Esophagus (tissue), 2 donors: ENCODE data around the gene DGKE. TPM values are rescaled to one million over a fixed set of nuclear protein-coding genes. Genes with fewer than 3 reads are reported as not detected.

Source experiments
- H3K27ac ChIP-seq, 2 donors: one replicate each; pipeline ENCODE4 v1.5.1; 2013; ENCODE audit warnings: low read depth in 2 of 2, mild to moderate bottlenecking in 2 of 2, inconsistent platforms in 1 of 2, low read length in 1 of 2, moderate library complexity in 1 of 2
- H3K27me3 ChIP-seq, 2 donors: one replicate each; pipeline ENCODE4 v1.6.1; 2013; ENCODE audit warnings: low read length in 2 of 2, control low read depth in 1 of 2, mild to moderate bottlenecking in 1 of 2; ENCODE audit not compliant: insufficient read depth in 2 of 2, control insufficient read depth in 1 of 2
- H3K36me3 ChIP-seq, 2 donors: one replicate each; pipeline ENCODE4 v1.6.1; 2013; ENCODE audit warnings: low read length in 1 of 2; ENCODE audit not compliant: control insufficient read depth in 2 of 2, insufficient read depth in 2 of 2
- H3K4me1 ChIP-seq, 2 donors: one replicate each; pipeline ENCODE4 v1.6.1; 2013; ENCODE audit warnings: low read length in 1 of 2; ENCODE audit not compliant: control insufficient read depth in 2 of 2, insufficient read depth in 2 of 2
- H3K4me3 ChIP-seq, 2 donors: one replicate each; pipeline ENCODE4 v1.5.1; 2013; ENCODE audit warnings: low read length in 2 of 2, mild to moderate bottlenecking in 2 of 2, low read depth in 1 of 2, moderate library complexity in 1 of 2
- H3K9me3 ChIP-seq, 2 donors: one replicate each; pipeline ENCODE4 v1.6.1; 2013; ENCODE audit warnings: mild to moderate bottlenecking in 2 of 2, low read depth in 1 of 2, low read length in 1 of 2, moderate library complexity in 1 of 2; ENCODE audit not compliant: control insufficient read depth in 2 of 2, insufficient read depth in 1 of 2
- WGBS, 2 donors: extraction: QIAGEN DNeasy Blood & Tissue Kit; methylation state at CpG; one replicate each; pipeline ENCODE4 v1.1.7; 2013; 5-methylcytosine and 5-hydroxymethylcytosine counted together
- polyA plus RNA-seq, 2 donors: library from polyadenylated mRNA; stranded (reverse); fragments of 200-250 nt; gene quantifications; one replicate each; pipeline ENCODE4 v1.2.3, GENCODE V29; 2013
- donor health status: healthy with polysubstance abuse.
- donor health status: Bipolar disorder and iron deficiency.

Gene DGKE
- polyA plus RNA-seq, 2 donors: 1.3 to 1.6 TPM

- H3K9me3 ChIP-seq: no peaks in the 10 kb centered on the region
- no peaks in the 10 kb centered on the region for H3K36me3 ChIP-seq
- no peaks in the 10 kb centered on the region for H3K4me1 ChIP-seq
- no peak overlapping the region for H3K27ac ChIP-seq
- H3K27me3 ChIP-seq: no peaks in the 10 kb centered on the region
- H3K4me3 ChIP-seq: no peak overlapping the region
- WGBS, 2 donors: 61 to 65% methylated on average over 5 of the region's 5 CpGs
These were observed 11.2 kb upstream of the DGKE start for GRCh38 chr17:56822725-56823124.

- 74 to 89% methylated on average over 2 of the region's 2 CpGs for WGBS, 2 donors
- H3K27ac ChIP-seq: no peak overlapping the region
- H3K27me3 ChIP-seq: no peaks in the 10 kb centered on the region
These were observed 10.1 kb upstream of the DGKE start for GRCh38 chr17:56823848-56824247.

GRCh38 chr17:56824503-56824902 is 9.4 kb upstream of the DGKE start:
- H3K27me3 ChIP-seq: no peaks in the 10 kb centered on the region
- no peak overlapping the region for H3K4me3 ChIP-seq
- 93 to 94% methylated on average over 1 of the region's 1 CpG for WGBS, 2 donors
- no peaks in the 10 kb centered on the region for H3K9me3 ChIP-seq
- no peak overlapping the region for H3K27ac ChIP-seq
- H3K36me3 ChIP-seq: no peaks in the 10 kb centered on the region
- H3K4me1 ChIP-seq: no peaks in the 10 kb centered on the region

More at GRCh38 chr17:56823848-56824247, 10.1 kb upstream of the DGKE start:
- no peak overlapping the region for H3K4me3 ChIP-seq
- no peaks in the 10 kb centered on the region for H3K9me3 ChIP-seq
- no peaks in the 10 kb centered on the region for H3K4me1 ChIP-seq
- no peaks in the 10 kb centered on the region for H3K36me3 ChIP-seq

DNA sequence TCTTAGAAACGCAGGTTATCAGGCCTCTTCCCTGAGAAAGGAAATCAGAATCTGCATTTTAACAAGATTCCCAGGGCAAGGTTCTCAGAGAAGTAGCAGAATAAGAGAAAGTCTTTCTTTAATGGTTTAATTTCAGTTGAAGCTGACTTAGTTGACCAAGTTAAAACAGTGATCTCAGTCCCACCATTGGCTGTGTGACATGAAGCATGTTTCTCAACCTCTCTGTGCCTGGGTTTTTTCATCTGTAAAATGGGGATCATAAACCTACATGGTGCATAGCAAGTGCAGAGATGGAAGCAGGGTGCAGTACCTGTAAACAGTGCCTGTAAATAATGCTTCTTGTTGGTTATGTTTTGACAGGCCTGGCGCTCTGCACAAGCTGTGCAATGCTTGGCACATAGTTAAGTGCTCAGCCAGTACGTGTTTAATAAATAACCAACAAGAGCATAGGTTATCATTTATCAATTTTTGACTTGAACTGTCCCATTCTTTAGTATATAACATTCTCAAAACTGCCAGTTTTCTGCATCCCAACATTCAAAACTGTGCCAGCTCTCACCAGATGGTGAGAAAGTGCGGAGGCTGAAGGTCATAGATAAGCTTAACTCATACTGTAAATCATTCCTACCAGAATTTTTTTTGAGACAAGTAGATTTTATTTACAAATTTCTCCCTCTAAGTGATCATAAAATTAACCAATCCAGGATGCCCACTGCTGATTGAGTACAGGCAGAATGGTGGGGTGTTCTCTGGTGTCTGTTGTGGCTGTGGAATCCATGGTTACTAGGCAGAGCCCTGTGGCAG is 7.1 kb upstream of the DGKE start:
- Histone ChIP-seq H3K27me3 (no peaks in the 10 kb centered on the region), H3K9me3 (no peaks in the 10 kb centered on the region), H3K36me3 (no peaks in the 10 kb centered on the region), H3K27ac (no peak overlapping the region), H3K4me1 (no peaks in the 10 kb centered on the region), H3K4me3 (no peak overlapping the region)
- 77 to 96% methylated on average over 4 of the region's 4 CpGs for WGBS, 2 donors

DNA sequence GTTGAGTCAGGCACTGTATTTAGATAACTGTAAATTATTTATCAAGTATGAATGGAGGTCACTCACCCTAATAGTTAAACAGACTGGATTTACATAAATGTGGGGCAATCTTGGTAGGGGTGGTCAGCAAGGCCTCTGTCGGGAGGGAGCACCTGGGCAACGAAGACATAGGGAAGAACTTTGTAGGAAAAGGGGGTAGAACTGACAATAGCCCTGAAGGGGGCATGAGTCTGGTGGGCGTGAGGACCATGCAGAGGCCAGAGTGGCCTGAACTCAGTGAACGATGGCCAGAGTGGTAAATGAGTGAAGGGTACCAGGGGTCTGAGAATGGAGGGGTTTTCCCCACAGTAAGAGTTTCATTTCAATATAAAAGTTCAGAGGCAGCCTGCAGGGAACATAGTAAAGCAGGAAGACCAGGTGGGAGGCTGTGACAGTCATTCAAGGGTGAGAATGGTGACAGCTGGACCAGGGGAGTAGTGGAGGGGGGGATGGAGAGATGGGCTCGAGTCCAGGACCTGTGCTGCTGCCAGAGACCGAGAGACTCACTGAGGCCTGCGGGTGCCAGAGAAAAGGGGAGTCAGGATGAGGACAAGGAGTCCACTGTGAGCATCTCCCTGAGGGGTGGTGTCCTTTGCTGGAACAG is 3.1 kb upstream of the DGKE start:
- H3K27me3 ChIP-seq: no peaks in the 10 kb centered on the region
- H3K27ac ChIP-seq: no peak overlapping the region
- 87% methylated on average over 7 of the region's 7 CpGs for WGBS, 2 donors
- H3K4me1 ChIP-seq: peaks cover 0 to 7% of the 10 kb centered on the region in 2 donors
- H3K4me3 ChIP-seq: no peak overlapping the region
- no peaks in the 10 kb centered on the region for H3K36me3 ChIP-seq
- no peaks in the 10 kb centered on the region for H3K9me3 ChIP-seq

GRCh38 chr17:56831369-56832095 is 2.4 kb upstream of the DGKE start:
- 92 to 95% methylated on average over 16 of the region's 16 CpGs for WGBS, 2 donors
- no peak overlapping the region for H3K27ac ChIP-seq
- H3K27me3 ChIP-seq: no peaks in the 10 kb centered on the region
- peaks cover 0 to 7% of the 10 kb centered on the region in 2 donors for H3K4me1 ChIP-seq
- H3K4me3 ChIP-seq: no peak overlapping the region
- H3K36me3 ChIP-seq: no peaks in the 10 kb centered on the region
- H3K9me3 ChIP-seq: no peaks in the 10 kb centered on the region

- Histone ChIP-seq H3K4me1 (peaks cover 0 to 7% of the 10 kb centered on the region in 2 donors), H3K9me3 (no peaks in the 10 kb centered on the region), H3K36me3 (no peaks in the 10 kb centered on the region), H3K27ac (no peak overlapping the region), H3K27me3 (no peaks in the 10 kb centered on the region), H3K4me3 (no peak overlapping the region)
- WGBS, 2 donors: 47 to 53% methylated on average over 4 of the region's 4 CpGs
These were observed 1.5 kb upstream of the DGKE start for GRCh38 chr17:56832446-56832845.

DNA sequence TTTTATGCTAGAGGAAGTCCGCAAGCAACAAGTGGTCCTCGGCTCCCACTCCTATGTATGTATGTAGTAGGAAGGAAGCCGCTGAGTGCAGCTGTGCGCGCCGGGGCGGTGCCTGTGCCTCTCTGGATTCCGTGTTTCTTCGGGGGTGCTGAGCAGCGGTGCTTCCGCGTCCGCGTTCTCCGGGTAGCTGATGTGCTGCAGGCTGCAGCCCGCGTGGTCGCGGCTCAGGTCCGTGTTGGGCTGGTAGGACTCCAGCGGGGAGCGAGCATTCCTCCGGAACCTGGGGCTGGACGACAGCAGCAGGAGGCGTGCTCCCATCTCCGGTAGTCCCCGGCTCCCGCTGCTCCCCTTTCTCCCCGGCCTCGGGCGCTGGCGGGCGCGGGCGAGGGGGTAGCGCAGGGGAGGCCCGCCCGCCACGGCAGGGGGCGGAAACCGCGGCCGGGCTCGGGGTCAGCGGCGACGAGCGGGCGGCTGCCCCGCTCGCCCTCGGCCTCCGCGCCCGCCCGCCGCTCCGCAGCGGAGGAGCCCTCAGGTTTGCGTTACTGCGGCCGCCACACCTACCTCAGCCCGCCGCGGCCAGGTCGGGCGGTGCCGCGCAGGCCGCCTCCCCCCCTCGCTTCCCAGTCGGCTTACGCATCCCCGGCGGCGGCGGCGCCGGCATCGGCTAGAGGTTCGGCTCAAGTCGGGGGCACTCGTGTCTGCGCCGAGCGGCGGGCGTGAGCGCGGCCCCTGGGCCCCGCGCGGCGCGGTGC is 718 bp upstream of the DGKE start:
- Histone ChIP-seq H3K27me3 (no peaks in the 10 kb centered on the region), H3K36me3 (no peaks in the 10 kb centered on the region), H3K27ac (peak overlapping the region; percentile 88 to 91), H3K4me3 (peak overlapping the region; percentile 64 to 93), H3K9me3 (no peaks in the 10 kb centered on the region), H3K4me1 (peaks cover 0 to 7% of the 10 kb centered on the region in 2 donors)
- WGBS, 2 donors: 0 to 1% methylated on average over 67 to 95 of the region's 95 CpGs
